Stimulated activated CD4-positive, alpha-beta T cell treated with anti-CD3 and anti-CD28 coated beads, Interleukin-15, amount 100 ng/mL, for 1 hour (primary cell): ENCODE results near the gene KIAA2012.

Experiments used
- DNase-seq, 2 donors: peaks; one replicate each; pipeline ENCODE4 v3.0.0-alpha.2; 2020; ENCODE audit warnings: low read depth in 1 of 2, low spot score in 1 of 2

KIAA2012 gene

GRCh38 chr2:202072737-202073401, at the start of gene KIAA2012:
KIAA2012 (plus strand) TSS chr2:202073255; CDS start chr2:202073628, 373 bp downstream.
- DNase-seq = no peak

GRCh38 chr2:202023904-202024266, 49.2 kb upstream of the KIAA2012 start:
- no peak for DNase-seq

- DNase-seq = no peak
Observed at GRCh38 chr2:202024871-202025270, 48.2 kb upstream of the KIAA2012 start.

GRCh38 chr2:202025816-202026215, 47.2 kb upstream of the KIAA2012 start:
- DNase-seq = no peak

- no peak for DNase-seq
Observed at GRCh38 chr2:202026507-202026906, 46.5 kb upstream of the KIAA2012 start.

GRCh38 chr2:202030691-202031090, 42.4 kb upstream of the KIAA2012 start:
- DNase-seq = no peak

- DNase-seq = no peak
Observed at GRCh38 chr2:202031246-202031951, 41.7 kb upstream of the KIAA2012 start.

GRCh38 chr2:202032846-202033316, 40.2 kb upstream of the KIAA2012 start:
- DNase-seq = peak in 1 of 2 donors; percentile 5

- peak; percentile 73 to 74 for DNase-seq
Observed at GRCh38 chr2:202033317-202034248, 39.5 kb upstream of the KIAA2012 start, which contains the start of gene FZD7. FZD7 (plus strand) TSS chr2:202033855; CDS start chr2:202034648, 793 bp downstream.

- peak in 1 of 2 donors; percentile 14 for DNase-seq
Observed at GRCh38 chr2:202034249-202035088, 38.6 kb upstream of the KIAA2012 start.

- DNase-seq = peak in 1 of 2 donors; percentile 12
Observed at GRCh38 chr2:202035089-202035940, 37.7 kb upstream of the KIAA2012 start.

GRCh38 chr2:202035941-202036372, 37.1 kb upstream of the KIAA2012 start:
- no peak for DNase-seq

GRCh38 chr2:202036601-202037037, 36.4 kb upstream of the KIAA2012 start:
- DNase-seq = no peak

- no peak for DNase-seq
Observed at GRCh38 chr2:202037086-202037485, 36.0 kb upstream of the KIAA2012 start.

- DNase-seq = no peak
Observed at GRCh38 chr2:202038471-202039277, 34.4 kb upstream of the KIAA2012 start.

GRCh38 chr2:202039278-202040078, 33.6 kb upstream of the KIAA2012 start:
- DNase-seq = no peak

GRCh38 chr2:202040079-202040844, 32.8 kb upstream of the KIAA2012 start:
- no peak for DNase-seq
